Smooth muscle cell (in vitro differentiated cells): ENCODE results near the gene GOSR1. TPM values are rescaled to one million over a fixed set of nuclear protein-coding genes. Genes with fewer than 3 reads are reported as not detected.
"Not testable (repeated sequence)": the region's sequence is repeated elsewhere in the genome, so short reads cannot be mapped to it uniquely, and the experiment has no call there.

Experiments used
- DNase-seq: peaks from one replicate; lab custom pipeline; 2025; ENCODE audit not compliant: unreplicated experiment; lab: John Stamatoyannopoulos, UW
- H2AFZ ChIP-seq: fragments of 200-600 bp; sonication (generic); 2 replicates; pipeline ENCODE4 v1.6.0; 2016; ENCODE audit warnings: antibody characterized with exemption, low read depth, mild to moderate bottlenecking
- H3F3A ChIP-seq: fragments of 200-600 bp; sonication (generic); 2 replicates; pipeline ENCODE4 v1.6.0; 2017; ENCODE audit warnings: antibody characterized with exemption, low read depth
- H3K27ac ChIP-seq: fragments of 200-600 bp; sonication (generic); 2 replicates; pipeline ENCODE4 v1.5.1; 2016; ENCODE audit warnings: low read depth, mild to moderate bottlenecking
- H3K27me3 ChIP-seq: fragments of 200-600 bp; sonication (generic); 2 replicates; pipeline ENCODE4 v1.6.1; 2016; ENCODE audit warnings: low read depth, mild to moderate bottlenecking
- H3K36me3 ChIP-seq: fragments of 200-600 bp; sonication (generic); 2 replicates; pipeline ENCODE4 v1.5.1; 2016; ENCODE audit warnings: low read depth
- H3K4me1 ChIP-seq: fragments of 200-600 bp; sonication (generic); 2 replicates; pipeline ENCODE4 v1.5.1; 2016; ENCODE audit warnings: low read depth
- H3K4me2 ChIP-seq: fragments of 200-600 bp; sonication (generic); 2 replicates; pipeline ENCODE4 v1.6.0; 2016; ENCODE audit warnings: mild to moderate bottlenecking
- H3K4me3 ChIP-seq: fragments of 200-600 bp; sonication (generic); 2 replicates; pipeline ENCODE4 v1.5.1; 2016; ENCODE audit warnings: mild to moderate bottlenecking
- H3K79me2 ChIP-seq: fragments of 200-600 bp; sonication (generic); 2 replicates; pipeline ENCODE4 v1.6.0; 2016; ENCODE audit warnings: low read depth, mild to moderate bottlenecking
- H3K9ac ChIP-seq: fragments of 200-600 bp; sonication (generic); 2 replicates; pipeline ENCODE4 v1.6.0; 2016; ENCODE audit warnings: low read depth
- H3K9me3 ChIP-seq: fragments of 200-600 bp; sonication (generic); replicated peaks from 2 replicates; pipeline ENCODE4 v1.5.1; 2016; ENCODE audit warnings: low read depth
- H4K20me1 ChIP-seq: fragments of 200-600 bp; sonication (generic); 2 replicates; pipeline ENCODE4 v1.6.0; 2016; ENCODE audit warnings: low read depth
- WGBS: methylation state at CpG from one replicate; pipeline ENCODE4 v1.1.7; 2016; ENCODE audit warnings: low lambda C conversion rate; 5-methylcytosine and 5-hydroxymethylcytosine counted together
- polyA plus RNA-seq: library from polyadenylated mRNA; unstranded; fragments of >200 nt; fragmentation: Nextera tagmentation; extraction: Ambion mirVana; gene quantifications from 2 replicates; pipeline ENCODE4 v1.2.1, GENCODE V29; 2016
- total RNA-seq: library from RNA; depleted of rRNA; stranded (reverse); fragments of >200 nt; gene quantifications from 2 replicates; pipeline ENCODE4 v1.2.3, GENCODE V29; 2014
- TF ChIP-seq, protein P1 (sequence below): fragments of 200-600 bp; sonication (generic); IDR thresholded peaks from 2 replicates; pipeline ENCODE4 v1.5.1; 2017; ENCODE audit warnings: borderline replicate concordance, mild to moderate bottlenecking, antibody characterized with exemption; ENCODE audit not compliant: insufficient read depth, poor library complexity, severe bottlenecking

The GOSR1 gene
- total and polyA plus RNA-seq, 2 experiments from 2014 or later = 48.3 to 81.0 TPM

GRCh38 chr17:30568117-30568430 lies 90.9 kb downstream of the GOSR1 start:
- Histone ChIP-seq H3K27ac (no peak overlapping the region), H3F3A (no peaks in the 10 kb centered on the region), H3K27me3 (no peaks in the 10 kb centered on the region), H3K9ac (no peak overlapping the region), H4K20me1 (no peaks in the 10 kb centered on the region), H3K4me1 (no peaks in the 10 kb centered on the region), H3K36me3 (no peaks in the 10 kb centered on the region), H2AFZ (no peak overlapping the region), H3K4me2 (peak overlapping the region; percentile 43), H3K79me2 (no peaks in the 10 kb centered on the region), H3K9me3 (no peaks in the 10 kb centered on the region), H3K4me3 (no peak overlapping the region)
- no peak for DNase-seq
- WGBS = 89% methylated on average over 8 of the region's 8 CpGs
- TF ChIP-seq, protein P1, sequence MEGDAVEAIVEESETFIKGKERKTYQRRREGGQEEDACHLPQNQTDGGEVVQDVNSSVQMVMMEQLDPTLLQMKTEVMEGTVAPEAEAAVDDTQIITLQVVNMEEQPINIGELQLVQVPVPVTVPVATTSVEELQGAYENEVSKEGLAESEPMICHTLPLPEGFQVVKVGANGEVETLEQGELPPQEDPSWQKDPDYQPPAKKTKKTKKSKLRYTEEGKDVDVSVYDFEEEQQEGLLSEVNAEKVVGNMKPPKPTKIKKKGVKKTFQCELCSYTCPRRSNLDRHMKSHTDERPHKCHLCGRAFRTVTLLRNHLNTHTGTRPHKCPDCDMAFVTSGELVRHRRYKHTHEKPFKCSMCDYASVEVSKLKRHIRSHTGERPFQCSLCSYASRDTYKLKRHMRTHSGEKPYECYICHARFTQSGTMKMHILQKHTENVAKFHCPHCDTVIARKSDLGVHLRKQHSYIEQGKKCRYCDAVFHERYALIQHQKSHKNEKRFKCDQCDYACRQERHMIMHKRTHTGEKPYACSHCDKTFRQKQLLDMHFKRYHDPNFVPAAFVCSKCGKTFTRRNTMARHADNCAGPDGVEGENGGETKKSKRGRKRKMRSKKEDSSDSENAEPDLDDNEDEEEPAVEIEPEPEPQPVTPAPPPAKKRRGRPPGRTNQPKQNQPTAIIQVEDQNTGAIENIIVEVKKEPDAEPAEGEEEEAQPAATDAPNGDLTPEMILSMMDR = no peak

DNA sequence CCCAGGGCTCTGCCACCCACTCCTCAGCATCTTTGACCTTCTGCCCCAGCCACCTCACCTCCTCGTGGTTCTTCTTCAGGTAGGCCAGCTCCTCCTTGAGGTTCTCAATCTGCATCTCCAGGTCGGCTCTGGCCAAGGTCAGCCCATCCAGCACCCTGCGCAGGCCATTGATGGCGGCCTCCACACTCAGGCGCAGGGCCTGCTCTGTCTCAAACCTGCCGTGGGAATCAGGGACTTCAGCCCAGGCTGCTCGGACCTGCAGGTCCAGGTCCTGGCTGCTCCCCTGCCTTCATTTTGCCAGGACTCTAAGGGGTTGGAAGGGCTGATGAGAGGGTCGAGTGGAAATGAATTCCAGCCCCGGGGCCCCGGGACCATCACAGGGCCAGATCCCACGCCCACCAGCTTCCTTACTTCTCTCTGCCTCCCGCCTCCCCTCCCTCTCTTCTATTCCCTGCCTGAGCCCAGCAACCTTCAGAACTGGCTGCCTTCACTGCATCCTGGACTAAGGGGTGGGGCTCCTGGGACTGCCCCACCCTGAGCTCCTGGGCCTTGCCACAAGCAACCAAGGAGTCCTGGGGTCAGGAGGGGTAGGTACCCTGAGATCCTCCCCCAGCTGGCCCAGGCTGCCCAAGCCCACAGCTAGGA lies 92.4 kb downstream of the GOSR1 start:
- not testable (repeated sequence) for H3K36me3 ChIP-seq, H3K79me2 ChIP-seq, H4K20me1 ChIP-seq, H3K4me3 ChIP-seq, H3K4me1 ChIP-seq, H3K4me2 ChIP-seq, H3F3A ChIP-seq, H3K27ac ChIP-seq, H2AFZ ChIP-seq, H3K9ac ChIP-seq, H3K9me3 ChIP-seq, H3K27me3 ChIP-seq, DNase-seq
- WGBS = 94% methylated on average over 12 of the region's 12 CpGs

- Histone ChIP-seq H3K4me3 (no peak overlapping the region), H3K27ac (no peak overlapping the region), H3F3A (no peaks in the 10 kb centered on the region), H3K27me3 (no peaks in the 10 kb centered on the region), H3K4me2 (no peak overlapping the region), H3K4me1 (no peaks in the 10 kb centered on the region), H3K36me3 (no peaks in the 10 kb centered on the region), H4K20me1 (no peaks in the 10 kb centered on the region), H3K79me2 (no peaks in the 10 kb centered on the region), H3K9ac (no peak overlapping the region), H3K9me3 (no peaks in the 10 kb centered on the region), H2AFZ (no peak overlapping the region)
- 76% methylated on average over 2 of the region's 2 CpGs for WGBS
- TF ChIP-seq, protein P1 = no peak
- no peak for DNase-seq
Observed at GRCh38 chr17:30570191-30570590, 93.0 kb downstream of the GOSR1 start.

- H3K4me2 ChIP-seq = no peak overlapping the region
- no peak for DNase-seq
- WGBS = 88% methylated on average over 7 of the region's 9 CpGs
- H3K36me3 ChIP-seq = no peaks in the 10 kb centered on the region
- no peak overlapping the region for H2AFZ ChIP-seq
- H3K27me3 ChIP-seq = no peaks in the 10 kb centered on the region
- H3K4me3 ChIP-seq = no peak overlapping the region
- H3K9me3 ChIP-seq = no peaks in the 10 kb centered on the region
- no peak overlapping the region for H3K27ac ChIP-seq
- TF ChIP-seq, protein P1 = no peak
- no peak overlapping the region for H3K9ac ChIP-seq
- no peaks in the 10 kb centered on the region for H3K79me2 ChIP-seq
- no peaks in the 10 kb centered on the region for H4K20me1 ChIP-seq
- no peaks in the 10 kb centered on the region for H3F3A ChIP-seq
- H3K4me1 ChIP-seq = no peaks in the 10 kb centered on the region
Observed at GRCh38 chr17:30570596-30571265, 93.5 kb downstream of the GOSR1 start.

- H3K4me2 ChIP-seq, H3K27ac ChIP-seq, H3K4me3 ChIP-seq, H3K36me3 ChIP-seq, H3K79me2 ChIP-seq, H3F3A ChIP-seq, H3K4me1 ChIP-seq, DNase-seq, H3K9ac ChIP-seq, H3K9me3 ChIP-seq, H4K20me1 ChIP-seq, H2AFZ ChIP-seq, H3K27me3 ChIP-seq: not testable (repeated sequence)
- WGBS = 95% methylated on average over 14 of the region's 14 CpGs
Observed at GRCh38 chr17:30571404-30571803, 94.2 kb downstream of the GOSR1 start.
